Activated CD8-positive, alpha-beta T cell treated with anti-CD3 and anti-CD28 coated beads for 36 hours (primary cell): ENCODE results near the gene RTKN2. TPM values are rescaled to one million over a fixed set of nuclear protein-coding genes. Genes with fewer than 3 reads are reported as not detected.

Experiments used
- ATAC-seq: fragments of 200-7000 bp; cut with Tn5 transposase; one replicate; pipeline ENCODE4 v1.10.0; 2021; ENCODE audit warnings: mild to moderate bottlenecking, moderate library complexity
- CTCF ChIA-PET: fragments of 350-600 bp; sonication (Branson Sonifier 250); formaldehyde crosslinking; loops from one replicate; lab custom pipeline; 2021; ENCODE audit warnings: antibody characterized with exemption; lab: Charles Lee
- POLR2A ChIA-PET: fragments of 350-600 bp; sonication (Branson Sonifier 250); formaldehyde crosslinking; loops from one replicate; lab custom pipeline; 2021; ENCODE audit warnings: antibody characterized with exemption; lab: Charles Lee
- DNase-seq: peaks from one replicate; pipeline ENCODE4 v3.0.0-alpha.2; 2020
- H3K27ac Mint-ChIP-seq: one replicate; pipeline ENCODE4 v1.8.0; 2021; ENCODE audit warnings: mild to moderate bottlenecking, mixed read lengths
- H3K27me3 Mint-ChIP-seq: one replicate; pipeline ENCODE4 v1.8.0; 2021; ENCODE audit warnings: mixed read lengths
- H3K36me3 Mint-ChIP-seq: one replicate; pipeline ENCODE4 v1.8.0; 2021; ENCODE audit warnings: low read depth, mixed read lengths
- H3K4me1 Mint-ChIP-seq: one replicate; pipeline ENCODE4 v1.8.0; 2021; ENCODE audit warnings: low read depth, mixed read lengths
- H3K4me3 Mint-ChIP-seq: one replicate; pipeline ENCODE4 v1.8.0; 2021; ENCODE audit warnings: mild to moderate bottlenecking, moderate library complexity, mixed read lengths
- H3K9me3 Mint-ChIP-seq: one replicate; pipeline ENCODE4 v1.8.0; 2021; ENCODE audit warnings: mixed read lengths
- intact Hi-C: fragments of 100-400 bp; cut with micrococcal nuclease; formaldehyde crosslinking; loops from one replicate; pipeline ENCODE4 v1.10.0; 2022
- total RNA-seq, 2 experiments: library from RNA; stranded (reverse); gene quantifications; one replicate each; pipeline ENCODE4 v1.2.3, GENCODE V29; 2021
- TF ChIP-seq, protein P1 (sequence below): fragments of 200-600 bp; IDR thresholded peaks from one replicate; pipeline ENCODE4 v1.8.0; 2022; ENCODE audit warnings: antibody characterized with exemption, mild to moderate bottlenecking

Gene RTKN2
- total RNA-seq, 2 experiments from 2014 or later = 1.1 to 1.4 TPM

DNA sequence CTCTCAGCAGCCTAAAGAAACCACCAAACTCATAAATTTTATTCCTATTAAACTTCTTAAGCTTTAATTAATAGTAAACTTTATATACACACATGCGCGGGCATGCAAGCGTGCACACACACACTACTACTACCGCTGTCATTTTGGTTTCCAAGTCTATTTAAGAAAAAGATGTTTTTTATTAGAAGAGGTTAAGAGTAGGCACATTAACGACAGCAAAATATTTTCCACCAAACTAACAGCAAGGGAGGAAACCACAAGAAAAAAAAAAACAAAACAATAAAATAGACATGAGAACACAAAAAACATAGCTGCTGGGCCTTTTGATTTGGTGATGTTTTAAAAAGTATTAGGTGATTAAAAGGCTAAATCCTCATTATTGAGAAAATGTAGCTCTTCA, 28.6 kb downstream of the RTKN2 start:
- TF ChIP-seq, protein P1, sequence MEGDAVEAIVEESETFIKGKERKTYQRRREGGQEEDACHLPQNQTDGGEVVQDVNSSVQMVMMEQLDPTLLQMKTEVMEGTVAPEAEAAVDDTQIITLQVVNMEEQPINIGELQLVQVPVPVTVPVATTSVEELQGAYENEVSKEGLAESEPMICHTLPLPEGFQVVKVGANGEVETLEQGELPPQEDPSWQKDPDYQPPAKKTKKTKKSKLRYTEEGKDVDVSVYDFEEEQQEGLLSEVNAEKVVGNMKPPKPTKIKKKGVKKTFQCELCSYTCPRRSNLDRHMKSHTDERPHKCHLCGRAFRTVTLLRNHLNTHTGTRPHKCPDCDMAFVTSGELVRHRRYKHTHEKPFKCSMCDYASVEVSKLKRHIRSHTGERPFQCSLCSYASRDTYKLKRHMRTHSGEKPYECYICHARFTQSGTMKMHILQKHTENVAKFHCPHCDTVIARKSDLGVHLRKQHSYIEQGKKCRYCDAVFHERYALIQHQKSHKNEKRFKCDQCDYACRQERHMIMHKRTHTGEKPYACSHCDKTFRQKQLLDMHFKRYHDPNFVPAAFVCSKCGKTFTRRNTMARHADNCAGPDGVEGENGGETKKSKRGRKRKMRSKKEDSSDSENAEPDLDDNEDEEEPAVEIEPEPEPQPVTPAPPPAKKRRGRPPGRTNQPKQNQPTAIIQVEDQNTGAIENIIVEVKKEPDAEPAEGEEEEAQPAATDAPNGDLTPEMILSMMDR = no peak
- intact Hi-C loops = loop anchor here (5.0 kb wide), 2 partner anchors 58 to 338 kb away; partner anchors contain the start of gene ARID5B
- ATAC-seq = no peak
- POLR2A ChIA-PET = no interaction called here
- DNase-seq = no peak
- no peak overlapping the region for H3K27ac Mint-ChIP-seq
- peaks cover 30% of the 10 kb centered on the region for H3K4me1 Mint-ChIP-seq
- H3K27me3 Mint-ChIP-seq = no peaks in the 10 kb centered on the region
- H3K9me3 Mint-ChIP-seq = no peaks in the 10 kb centered on the region
- H3K4me3 Mint-ChIP-seq = no peak overlapping the region
- no peaks in the 10 kb centered on the region for H3K36me3 Mint-ChIP-seq
- CTCF ChIA-PET = interaction anchor here (0.9 to 2.2 kb wide), 3 partner anchors 60 to 190 kb away, joined by 3 to 5 read pairs (median 3); no protein-coding TSS in a partner anchor

DNA sequence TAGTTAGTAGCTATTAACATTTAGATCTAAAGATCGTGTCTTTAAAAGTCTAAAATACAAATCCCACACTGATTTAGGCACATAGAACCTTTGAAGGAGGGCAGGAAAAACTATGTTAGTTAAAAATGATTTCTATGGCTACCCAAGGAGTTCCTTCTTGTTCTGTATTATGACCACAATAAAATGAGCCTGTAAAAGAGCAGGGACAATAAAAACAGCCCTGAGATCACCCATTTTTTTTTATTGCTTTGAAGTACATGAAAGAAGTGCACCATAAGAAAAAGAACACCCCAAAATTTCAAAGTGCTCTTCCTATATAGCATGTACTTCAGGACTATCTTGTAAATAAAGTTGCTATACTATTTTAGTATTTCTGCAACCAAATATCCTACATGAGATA, 29.8 kb downstream of the RTKN2 start:
- intact Hi-C loops = no loop called here
- POLR2A ChIA-PET = no interaction called here
- TF ChIP-seq, protein P1 = no peak
- DNase-seq = no peak
- Mint-ChIP-seq H3K9me3 (no peaks in the 10 kb centered on the region), H3K4me3 (no peak overlapping the region), H3K27me3 (no peaks in the 10 kb centered on the region), H3K27ac (no peak overlapping the region), H3K4me1 (peaks cover 31% of the 10 kb centered on the region), H3K36me3 (peaks cover 1% of the 10 kb centered on the region)
- no peak for ATAC-seq
- CTCF ChIA-PET = interaction anchor here (0.9 kb wide), 1 partner anchor 200 kb away, joined by 3 read pairs; no protein-coding TSS in a partner anchor

DNA sequence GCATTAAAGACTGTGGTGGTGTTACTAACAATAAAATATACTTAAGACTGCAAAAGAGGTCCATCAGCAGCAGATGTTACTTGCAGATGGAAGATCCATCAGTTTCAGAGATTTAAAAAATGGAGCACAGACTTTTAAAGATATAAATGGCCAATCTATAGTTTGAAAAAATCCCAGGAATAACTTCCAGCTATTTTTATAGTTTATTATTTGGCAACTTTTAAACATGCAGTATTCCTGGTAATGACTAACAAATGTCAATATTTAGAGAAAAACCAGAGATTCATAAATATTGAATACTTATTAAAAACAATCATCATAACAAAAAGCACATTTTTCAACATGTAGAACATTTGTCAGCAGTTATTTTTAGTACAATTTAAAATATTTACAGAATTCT, 30.7 kb downstream of the RTKN2 start:
- no peak overlapping the region for H3K27ac Mint-ChIP-seq
- CTCF ChIA-PET = interaction anchor here (0.6 to 0.9 kb wide), 2 partner anchors 26 to 199 kb away, joined by 3 read pairs; no protein-coding TSS in a partner anchor
- no peaks in the 10 kb centered on the region for H3K9me3 Mint-ChIP-seq
- no peak overlapping the region for H3K4me3 Mint-ChIP-seq
- TF ChIP-seq, protein P1 = no peak
- H3K27me3 Mint-ChIP-seq = no peaks in the 10 kb centered on the region
- intact Hi-C loops = no loop called here
- DNase-seq (no peak), ATAC-seq (no peak)
- peaks cover 2% of the 10 kb centered on the region for H3K36me3 Mint-ChIP-seq
- peaks cover 24% of the 10 kb centered on the region for H3K4me1 Mint-ChIP-seq
- POLR2A ChIA-PET = no interaction called here

DNA sequence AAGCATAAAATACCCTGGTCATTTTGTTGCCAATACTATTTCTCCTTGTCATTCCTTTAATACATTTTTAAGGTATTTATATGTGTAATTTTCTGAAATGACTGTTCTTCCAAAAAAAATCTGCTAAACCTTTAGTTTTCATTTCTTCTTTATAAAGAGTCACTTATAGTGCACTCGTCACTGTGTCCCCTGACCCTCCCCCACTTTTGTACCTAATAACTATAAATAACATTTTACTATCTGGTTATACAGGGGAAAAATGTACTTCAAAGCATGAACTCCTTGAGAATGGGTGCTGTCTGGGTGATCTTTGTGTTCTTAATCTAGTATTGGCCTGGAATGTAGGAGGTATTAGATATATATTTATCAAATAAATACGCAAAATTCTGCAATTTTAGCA, 31.1 kb downstream of the RTKN2 start:
- DNase-seq (no peak), ATAC-seq (no peak)
- TF ChIP-seq, protein P1 = no peak
- Mint-ChIP-seq H3K36me3 (peaks cover 2% of the 10 kb centered on the region), H3K9me3 (no peaks in the 10 kb centered on the region), H3K27ac (no peak overlapping the region), H3K27me3 (no peaks in the 10 kb centered on the region), H3K4me3 (no peak overlapping the region), H3K4me1 (peaks cover 24% of the 10 kb centered on the region)
- ChIA-PET POLR2A (interaction anchor here (1.7 kb wide), 1 partner anchor 13 kb away, joined by 3 read pairs; no protein-coding TSS in a partner anchor), CTCF (no interaction called here)
- intact Hi-C loops = no loop called here

DNA sequence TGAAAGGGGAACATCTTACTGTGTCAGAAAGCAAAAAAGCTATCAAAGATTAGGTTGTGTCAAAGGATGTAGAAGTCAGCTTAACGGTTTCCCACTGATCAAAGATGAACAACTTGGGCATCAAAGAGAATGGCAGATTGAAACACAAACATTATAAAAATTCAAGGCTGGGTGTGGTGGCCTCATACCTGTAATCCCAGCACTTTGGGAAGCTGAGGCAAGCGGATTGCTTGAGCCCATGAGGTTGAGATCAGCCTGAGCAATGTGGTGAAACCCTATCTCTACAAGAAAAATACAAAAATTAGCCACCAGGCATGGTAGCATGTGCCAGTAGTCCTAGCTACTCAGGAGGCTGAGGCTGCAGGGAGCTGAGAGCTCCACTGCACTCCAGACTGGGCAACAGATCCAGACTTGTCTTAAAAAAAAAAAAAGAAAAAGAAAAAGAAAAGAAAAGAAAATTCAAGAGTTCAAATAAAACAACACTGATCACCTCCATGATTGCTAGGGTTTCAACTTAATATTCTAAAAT, 34.5 kb downstream of the RTKN2 start:
- Mint-ChIP-seq H3K36me3 (peaks cover 2% of the 10 kb centered on the region), H3K27ac (peak overlapping the region; percentile 55), H3K4me3 (peak overlapping the region; percentile 16), H3K9me3 (no peaks in the 10 kb centered on the region), H3K4me1 (peaks cover 21% of the 10 kb centered on the region), H3K27me3 (no peaks in the 10 kb centered on the region)
- intact Hi-C loops = no loop called here
- DNase-seq (no peak), ATAC-seq (no peak)
- POLR2A ChIA-PET = no interaction called here
- TF ChIP-seq, protein P1 = no peak
- CTCF ChIA-PET = interaction anchor here (0.7 to 1.4 kb wide), 4 partner anchors 9 to 196 kb away, joined by 3 to 4 read pairs (median 4); no protein-coding TSS in a partner anchor
